DMS153 treated with DMSO at 0.1 percent for 48 hours (cell line): ENCODE results near the gene TLCD1.

ENCODE experiments used
- DNase-seq: peaks from one replicate; lab custom pipeline; 2025; ENCODE audit not compliant: unreplicated experiment; lab: John Stamatoyannopoulos, UW

TLCD1 gene

GRCh38 chr17:28714281-28714680 lies 11.8 kb downstream of the TLCD1 start:
- DNase-seq, result no peak

- DNase-seq, result no peak
These were observed 13.2 kb downstream of the TLCD1 start for GRCh38 chr17:28712705-28713415.

GRCh38 chr17:28712032-28712704 lies 13.9 kb downstream of the TLCD1 start:
- peak; percentile 65 for DNase-seq

- peak; percentile 42 for DNase-seq
These were observed 14.4 kb downstream of the TLCD1 start, which contains the start of gene PROCA1 for GRCh38 chr17:28711723-28712031. Gene PROCA1, minus strand, starts transcription at chr17:28711888. Its CDS starts 228 bp downstream, at chr17:28711660.

GRCh38 chr17:28710861-28711722 lies 14.9 kb downstream of the TLCD1 start:
- DNase-seq, result peak; percentile 90

- DNase-seq, result no peak
These were observed 18.7 kb downstream of the TLCD1 start for GRCh38 chr17:28707339-28707720.

GRCh38 chr17:28706471-28707338 lies 19.3 kb downstream of the TLCD1 start:
- DNase-seq, result no peak

- DNase-seq, result no peak
These were observed 20.2 kb downstream of the TLCD1 start for GRCh38 chr17:28705728-28706334.

GRCh38 chr17:28705074-28705659 lies 20.9 kb downstream of the TLCD1 start:
- DNase-seq, result no peak

- no peak for DNase-seq
These were observed 21.7 kb downstream of the TLCD1 start for GRCh38 chr17:28704219-28704858.

- no peak for DNase-seq
These were observed 22.3 kb downstream of the TLCD1 start for GRCh38 chr17:28703552-28704218.

- DNase-seq, result no peak
These were observed 23.3 kb downstream of the TLCD1 start for GRCh38 chr17:28702752-28703150.

GRCh38 chr17:28702026-28702751 lies 23.8 kb downstream of the TLCD1 start:
- peak; percentile 40 for DNase-seq

GRCh38 chr17:28700830-28701492 lies 25.1 kb downstream of the TLCD1 start:
- DNase-seq, result no peak

GRCh38 chr17:28700278-28700677 lies 25.8 kb downstream of the TLCD1 start:
- no peak for DNase-seq

- DNase-seq, result no peak
These were observed 27.6 kb downstream of the TLCD1 start for GRCh38 chr17:28698253-28698941.

- no peak for DNase-seq
These were observed 32.2 kb downstream of the TLCD1 start for GRCh38 chr17:28693869-28694268.
